Measurements from ENCODE around the gene BOD1L2. TPM values are rescaled to one million over a fixed set of nuclear protein-coding genes. Genes with fewer than 3 reads are reported as not detected.

The BOD1L2 gene
- not detected for total RNA-seq
- polyA plus RNA-seq (ENCODE audit: insufficient read length in 6 of 6): not detected
- long read RNA-seq, donor 1: 0 reads
- long read RNA-seq, donor 2: 0 reads
- long read RNA-seq, donor 3: 0 reads
- long read RNA-seq, donor 4: 0 reads
- long read RNA-seq, donor 5: 0 reads
- long read RNA-seq, donor 6: 0 reads
- long read RNA-seq, donor 7: 0 reads
- long read RNA-seq, donor 8: 0 reads
- long read RNA-seq, donor 9: 0 reads
- long read RNA-seq, donor 10: 0 reads
- long read RNA-seq, donor 11: 0 reads
- long read RNA-seq, donor 12: 0 reads

GRCh38 chr18:57146956-57147636 is at the start of gene BOD1L2:
Gene BOD1L2 (plus strand): TSS chr18:57147087. CDS start chr18:57147313, 226 bp downstream.
- ATAC-seq (no peak), DNase-seq (no peak)
- no peak for TF ChIP-seq CTCF (IDR thresholded peaks at IDR 0.05)
- no peak within 1 kb of the TSS for H3K4me3 ChIP-seq
- H3K36me3 ChIP-seq: no peaks in the 10 kb centered on the region
- no peak within 1 kb of the TSS for H3K27ac ChIP-seq
- intact Hi-C loops (cut with DNase I): no loop called here
- H3K4me1 ChIP-seq: no peaks in the 10 kb centered on the region
- H3K27me3 ChIP-seq: peaks cover 0 to 36% of the 10 kb centered on the region in 2 donors
- no peaks in the 10 kb centered on the region for H3K9me3 ChIP-seq

DNA sequence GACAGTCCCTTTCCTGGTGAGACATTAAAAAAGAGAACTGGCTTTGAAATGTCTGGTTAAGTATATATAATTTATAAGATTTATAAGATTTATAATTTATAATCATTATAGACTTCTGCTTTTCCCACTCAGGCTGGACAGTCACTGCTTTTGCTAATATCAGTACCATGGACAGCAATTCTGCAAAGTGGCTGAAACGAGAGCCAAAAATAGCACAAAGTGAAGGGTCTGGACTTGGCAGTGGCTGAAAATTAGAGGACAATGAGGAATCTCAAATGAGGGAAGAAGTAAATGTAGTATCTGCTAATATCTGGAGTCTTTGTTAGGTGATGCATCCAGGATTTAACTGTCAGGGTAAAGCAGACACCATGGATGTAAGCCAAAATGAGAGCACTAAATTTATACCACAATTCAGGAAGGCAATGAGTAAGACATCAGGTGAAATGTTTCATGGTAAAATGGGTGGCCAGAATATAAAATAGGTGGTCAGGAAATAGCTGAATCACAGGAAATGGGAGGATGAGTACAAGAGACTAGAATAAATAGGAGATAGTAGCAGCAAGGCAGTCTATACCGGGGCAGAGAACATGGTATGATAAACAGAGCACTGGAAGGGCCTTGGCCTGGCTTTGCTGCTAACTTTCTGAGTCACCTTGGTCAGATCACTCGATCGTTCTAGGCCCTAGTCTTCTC is 39.6 kb upstream of the BOD1L2 start:
- Histone ChIP-seq H3K36me3 (no peaks in the 10 kb centered on the region), H3K4me1 (no peaks in the 10 kb centered on the region), H3K9me3 (peaks cover 0 to 4% of the 10 kb centered on the region in 2 donors), H3K27me3 (no peaks in the 10 kb centered on the region), H3K4me3 (no peak overlapping the region), H3K27ac (no peak overlapping the region)
- DNase-seq: peak in 2 of 4 donors; percentile 54 to 71
- no peak for TF ChIP-seq CTCF (IDR thresholded peaks at IDR 0.05)
- peak; percentile 45 for ATAC-seq
- intact Hi-C loops (cut with DNase I): no loop called here

DNA sequence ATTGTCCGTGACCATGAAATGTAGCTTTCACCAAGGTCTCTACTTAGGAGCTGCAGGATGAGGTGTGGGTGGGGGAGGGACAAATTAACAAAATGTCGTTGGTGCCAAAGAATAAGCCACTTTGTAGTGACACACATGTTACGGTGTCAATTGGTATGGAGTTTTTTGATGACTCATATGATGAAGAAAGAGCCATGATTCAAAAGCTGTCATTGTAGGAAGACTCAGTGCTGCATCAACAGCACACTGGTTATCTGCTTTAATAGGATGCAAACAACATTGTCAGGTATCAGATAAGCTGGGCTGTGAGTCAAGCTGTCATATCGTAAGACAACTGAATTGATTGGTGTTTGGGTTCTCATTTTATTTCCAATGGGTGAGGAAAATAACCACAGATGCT is 36.6 kb upstream of the BOD1L2 start:
- DNase-seq: no peak
- no peak for ATAC-seq
- H3K27me3 ChIP-seq: no peaks in the 10 kb centered on the region
- no peak overlapping the region for H3K4me3 ChIP-seq
- H3K4me1 ChIP-seq: no peaks in the 10 kb centered on the region
- TF ChIP-seq CTCF (IDR thresholded peaks at IDR 0.05): no peak
- no peaks in the 10 kb centered on the region for H3K36me3 ChIP-seq
- intact Hi-C loops (cut with DNase I): no loop called here
- no peak overlapping the region for H3K27ac ChIP-seq
- no peaks in the 10 kb centered on the region for H3K9me3 ChIP-seq

DNA sequence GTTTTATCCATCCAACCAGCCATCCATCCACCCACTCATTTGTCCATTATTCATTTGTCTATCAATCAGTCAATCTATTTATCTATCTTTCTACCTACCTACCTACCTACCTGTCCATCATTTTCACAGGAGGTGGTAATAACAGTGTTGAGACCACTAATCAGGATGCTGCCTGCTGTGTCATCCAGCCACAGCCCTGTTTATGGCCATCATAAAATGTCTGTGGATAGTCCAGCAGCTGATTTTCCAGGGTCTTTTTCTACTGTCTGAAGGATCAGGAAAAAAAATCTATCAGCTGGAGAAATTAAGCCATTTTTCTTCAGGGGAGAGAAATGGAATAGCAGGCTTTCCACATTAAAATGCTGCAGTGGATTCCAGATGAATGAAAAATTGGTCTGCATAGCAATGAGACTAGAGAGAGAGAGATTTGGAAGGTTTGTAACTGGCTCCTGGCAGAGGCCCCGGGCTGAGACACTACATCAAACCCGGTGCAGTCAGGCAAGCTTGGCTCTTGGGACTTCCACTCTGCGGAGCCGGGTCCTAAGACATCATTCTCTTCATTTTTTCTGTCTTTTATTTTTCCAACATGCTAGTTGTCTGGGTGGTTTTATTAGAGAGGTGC is 33.0 kb upstream of the BOD1L2 start:
- DNase-seq (no peak), ATAC-seq (no peak)
- Histone ChIP-seq H3K4me3 (no peak overlapping the region), H3K27me3 (no peaks in the 10 kb centered on the region), H3K9me3 (no peaks in the 10 kb centered on the region), H3K27ac (no peak overlapping the region), H3K36me3 (no peaks in the 10 kb centered on the region), H3K4me1 (no peaks in the 10 kb centered on the region)
- no peak for TF ChIP-seq CTCF (IDR thresholded peaks at IDR 0.05)
- intact Hi-C loops (cut with DNase I): no loop called here

Data from left lung (tissue), 14 donors.